Fibroblast of pulmonary artery (primary cell): ENCODE measurements around the gene PLEKHH2.

ENCODE experiments used
- DNase-seq: peaks from one replicate; pipeline ENCODE4 v3.0.0-alpha.2; 2010; ENCODE audit warnings: low read depth
- H3K4me3 ChIP-seq: replicated peaks from 2 replicates; pipeline ENCODE4 v1.5.1; 2011; ENCODE audit warnings: low read depth, mild to moderate bottlenecking, control low read depth, low read length, moderate library complexity
- CTCF ChIP-seq: IDR thresholded peaks from 2 replicates; pipeline ENCODE4 v1.5.1; 2011; ENCODE audit warnings: mild to moderate bottlenecking, control low read depth, low read length, inconsistent platforms; ENCODE audit errors: missing control alignments

Gene PLEKHH2

DNA sequence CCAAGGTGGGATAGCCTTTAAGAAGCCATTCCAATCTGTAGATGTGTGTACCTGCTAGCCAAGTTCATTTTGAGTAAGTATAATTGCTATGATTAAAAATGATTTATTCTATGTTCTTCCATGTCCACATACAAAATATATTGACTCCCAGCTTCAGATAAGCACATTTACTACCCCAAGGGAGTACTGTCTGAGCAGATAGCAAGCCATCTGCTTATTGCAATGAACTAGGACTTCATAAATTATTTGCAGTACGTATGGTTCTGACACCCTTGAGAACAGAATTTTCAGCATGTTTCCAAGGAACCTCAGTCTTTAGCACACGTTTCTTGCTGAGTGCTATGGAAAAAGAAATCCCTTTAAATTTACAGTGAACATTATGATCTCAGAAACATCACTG is 173.4 kb downstream of the PLEKHH2 start:
- no peak for DNase-seq
- H3K4me3 ChIP-seq, result no peak overlapping the region
- no peak for TF ChIP-seq CTCF

DNA sequence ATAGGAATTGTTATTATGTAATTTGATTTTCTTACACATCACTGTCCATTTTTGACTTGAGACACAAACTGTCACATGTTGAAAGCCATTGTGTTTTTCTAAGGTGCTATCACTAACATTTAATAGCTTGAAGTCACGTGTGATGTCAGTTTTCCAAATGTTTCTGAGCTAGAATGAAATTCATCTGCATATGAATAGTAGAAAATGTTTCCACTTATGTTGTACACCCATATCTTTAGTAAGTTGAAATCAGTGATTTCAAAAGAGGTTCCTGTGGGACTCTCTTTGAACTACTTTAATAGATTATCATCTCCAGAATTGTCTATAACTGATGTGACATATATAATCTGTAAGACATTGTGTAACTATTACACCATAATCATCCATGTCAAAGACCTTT is 173.8 kb downstream of the PLEKHH2 start:
- no peak for DNase-seq
- TF ChIP-seq CTCF, result no peak
- no peak overlapping the region for H3K4me3 ChIP-seq

- H3K4me3 ChIP-seq, result no peak overlapping the region
- no peak for DNase-seq
- no peak for TF ChIP-seq CTCF
Observed at GRCh38 chr2:43812006-43812405, 174.9 kb downstream of the PLEKHH2 start.

- no peak for TF ChIP-seq CTCF
- no peak overlapping the region for H3K4me3 ChIP-seq
- no peak for DNase-seq
Observed at GRCh38 chr2:43812947-43813346, 175.9 kb downstream of the PLEKHH2 start.

GRCh38 chr2:43814711-43815110 is 177.7 kb downstream of the PLEKHH2 start:
- TF ChIP-seq CTCF, result no peak
- H3K4me3 ChIP-seq, result no peak overlapping the region
- DNase-seq, result no peak
